Esophagus muscularis mucosa (tissue), 4 donors: Measurements from ENCODE around the gene YY1. TPM values are rescaled to one million over a fixed set of nuclear protein-coding genes. Genes with fewer than 3 reads are reported as not detected.
A peak's percentile ranks its signal among the peaks of the same experiment; 100 is the strongest.

Source experiments
- DNase-seq: peaks from one replicate; pipeline ENCODE4 v3.0.0-alpha.2; 2017; ENCODE audit errors: extremely low spot score
- H3K27ac ChIP-seq, 4 donors: fragments of 200-600 bp; sonication (generic); replicated peaks in 1 of 4; 1 replicate in 3 of 4; 2 replicates in 1 of 4; pipeline ENCODE4 v1.5.1; 2016 to 2019; ENCODE audit warnings: mild to moderate bottlenecking in 1 of 4
- H3K27me3 ChIP-seq, 4 donors: fragments of 200-600 bp; sonication (generic); one replicate each; pipeline versions ENCODE4 v1.5.1 to v1.6.0; 2016 to 2019
- H3K36me3 ChIP-seq, 4 donors: fragments of 200-600 bp; sonication (generic); one replicate each; pipeline ENCODE4 v1.5.1; 2016 to 2019
- H3K4me1 ChIP-seq, 4 donors: fragments of 200-600 bp; sonication (generic); one replicate each; pipeline ENCODE4 v1.5.1; 2016 to 2019
- H3K4me3 ChIP-seq, 4 donors: fragments of 200-600 bp; sonication (generic); 1 replicate in 2 of 4; 2 replicates in 2 of 4; pipeline ENCODE4 v1.5.1; 2016 to 2019; ENCODE audit warnings: mild to moderate bottlenecking in 4 of 4, moderate library complexity in 1 of 4
- H3K9me3 ChIP-seq, 4 donors: fragments of 200-600 bp; sonication (generic); 1 replicate in 3 of 4; 2 replicates in 1 of 4; pipeline ENCODE4 v1.5.1; 2016 to 2019
- EP300 ChIP-seq: sonication (generic); formaldehyde crosslinking; IDR thresholded peaks from one replicate; pipeline ENCODE4 v1.6.1; 2017; ENCODE audit warnings: antibody characterized with exemption
- POLR2A ChIP-seq: fragments of 450-650 bp; IDR thresholded peaks from one replicate; pipeline ENCODE4 v1.6.1; 2017; ENCODE audit warnings: antibody characterized with exemption, moderate library complexity, mild to moderate bottlenecking, low read depth
- POLR2AphosphoS5 ChIP-seq, 2 donors: sonication (generic); formaldehyde crosslinking; IDR thresholded peaks; one replicate each; pipeline ENCODE4 v1.6.1; 2017; ENCODE audit warnings: antibody characterized with exemption in 2 of 2
- WGBS: methylation state at CpG from one replicate; pipeline ENCODE4 v1.1.5; 2018; 5-methylcytosine and 5-hydroxymethylcytosine counted together
- intact Hi-C: fragments of 100-400 bp; cut with DNase I; formaldehyde crosslinking; loops from one replicate; pipeline ENCODE4 v1.15.1; 2023
- total RNA-seq, 4 donors: library from RNA; depleted of rRNA; stranded (reverse); fragments of >200 nt; gene quantifications; one replicate each; pipeline versions ENCODE4 v1.1.0 to v1.2.1, GENCODE V29; 2016
- TF ChIP-seq, protein P1 (sequence below), 3 experiments: fragments of 200-600 bp in 2 of 3; fragments of 450-650 bp in 1 of 3; sonication (generic) in 2 of 3; IDR thresholded peaks; one replicate each; pipeline ENCODE4 v1.5.1; 2017 to 2019; ENCODE audit warnings: antibody characterized with exemption in 3 of 3, mild to moderate bottlenecking in 2 of 3, moderate library complexity in 1 of 3

The YY1 gene
- total RNA-seq, 4 donors from 2014 or later: 54.8 to 83.4 (median 62.7) TPM

DNA sequence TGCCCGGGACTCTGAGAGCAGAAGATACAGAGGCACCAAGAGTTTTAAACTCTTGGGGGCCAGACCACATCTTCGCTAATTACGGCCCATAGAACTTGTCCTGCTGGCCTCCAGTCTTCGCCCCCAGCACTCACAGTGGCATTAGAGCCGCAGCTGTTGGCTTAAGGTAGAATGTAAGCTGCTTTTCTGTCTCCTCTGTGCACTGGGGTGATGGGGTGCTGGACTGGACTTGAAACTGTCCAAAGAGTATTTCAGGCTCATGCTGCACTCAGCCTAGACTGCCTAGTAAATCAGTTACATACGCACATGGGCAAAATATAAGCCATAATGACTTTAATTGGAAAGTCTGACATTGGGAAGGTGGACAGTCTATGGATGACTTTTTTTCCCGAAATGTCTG is 29.0 kb downstream of the YY1 start:
- 96% methylated on average over 6 of the region's 7 CpGs for WGBS
- intact Hi-C loops: no loop called here
- Histone ChIP-seq H3K9me3 (no peaks in the 10 kb centered on the region), H3K36me3 (peaks cover 5 to 24% (median 12%) of the 10 kb centered on the region in 4 donors), H3K4me1 (peaks cover 16 to 49% (median 44%) of the 10 kb centered on the region in 4 donors), H3K4me3 (no peak overlapping the region), H3K27ac (no peak overlapping the region), H3K27me3 (no peaks in the 10 kb centered on the region)
- TF ChIP-seq, protein P1, sequence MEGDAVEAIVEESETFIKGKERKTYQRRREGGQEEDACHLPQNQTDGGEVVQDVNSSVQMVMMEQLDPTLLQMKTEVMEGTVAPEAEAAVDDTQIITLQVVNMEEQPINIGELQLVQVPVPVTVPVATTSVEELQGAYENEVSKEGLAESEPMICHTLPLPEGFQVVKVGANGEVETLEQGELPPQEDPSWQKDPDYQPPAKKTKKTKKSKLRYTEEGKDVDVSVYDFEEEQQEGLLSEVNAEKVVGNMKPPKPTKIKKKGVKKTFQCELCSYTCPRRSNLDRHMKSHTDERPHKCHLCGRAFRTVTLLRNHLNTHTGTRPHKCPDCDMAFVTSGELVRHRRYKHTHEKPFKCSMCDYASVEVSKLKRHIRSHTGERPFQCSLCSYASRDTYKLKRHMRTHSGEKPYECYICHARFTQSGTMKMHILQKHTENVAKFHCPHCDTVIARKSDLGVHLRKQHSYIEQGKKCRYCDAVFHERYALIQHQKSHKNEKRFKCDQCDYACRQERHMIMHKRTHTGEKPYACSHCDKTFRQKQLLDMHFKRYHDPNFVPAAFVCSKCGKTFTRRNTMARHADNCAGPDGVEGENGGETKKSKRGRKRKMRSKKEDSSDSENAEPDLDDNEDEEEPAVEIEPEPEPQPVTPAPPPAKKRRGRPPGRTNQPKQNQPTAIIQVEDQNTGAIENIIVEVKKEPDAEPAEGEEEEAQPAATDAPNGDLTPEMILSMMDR (IDR thresholded peaks at IDR 0.05): no peak
- TF ChIP-seq POLR2A (no peak), POLR2AphosphoS5 (IDR thresholded peaks at IDR 0.05) (no peak), EP300 (no peak)
- no peak for DNase-seq

DNA sequence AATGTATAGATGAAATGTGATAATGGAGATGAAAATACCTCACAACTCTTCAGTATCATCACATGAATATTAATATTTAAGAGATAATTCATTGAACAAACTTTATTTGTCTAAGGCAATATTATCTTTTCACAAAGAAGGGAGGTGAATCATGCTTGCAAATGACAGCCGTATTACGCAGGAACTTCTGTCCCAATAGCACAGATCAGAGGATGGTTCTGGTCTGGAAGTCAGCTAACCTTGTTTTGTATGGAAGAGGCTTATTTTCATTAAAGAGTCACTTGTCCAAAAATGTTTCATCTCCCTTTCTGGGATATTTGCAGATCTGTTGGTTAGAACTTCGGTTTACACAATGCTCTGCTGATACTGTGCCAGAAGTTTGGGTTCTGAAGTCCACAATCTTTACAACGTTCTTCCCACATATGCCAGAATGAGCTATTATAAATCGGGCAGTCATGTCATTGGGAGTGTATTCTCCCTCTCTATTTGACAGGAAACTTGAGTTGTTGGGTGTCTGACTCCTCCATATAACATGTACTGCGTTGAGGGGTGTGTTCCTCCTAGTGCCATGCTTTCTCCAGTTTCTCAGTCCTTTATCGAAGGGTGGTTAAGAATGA is 29.8 kb downstream of the YY1 start:
- no peak for DNase-seq
- no peak overlapping the region for H3K4me3 ChIP-seq
- TF ChIP-seq POLR2A (no peak), POLR2AphosphoS5 (IDR thresholded peaks at IDR 0.05) (no peak), EP300 (no peak)
- TF ChIP-seq, protein P1 (IDR thresholded peaks at IDR 0.05): no peak
- H3K36me3 ChIP-seq: peaks cover 0 to 17% (median 6%) of the 10 kb centered on the region in 4 donors
- H3K27me3 ChIP-seq: no peaks in the 10 kb centered on the region
- H3K9me3 ChIP-seq: no peaks in the 10 kb centered on the region
- no peak overlapping the region for H3K27ac ChIP-seq
- peaks cover 9 to 43% (median 39%) of the 10 kb centered on the region in 4 donors for H3K4me1 ChIP-seq
- 66% methylated on average over 7 of the region's 7 CpGs for WGBS
- intact Hi-C loops: no loop called here

DNA sequence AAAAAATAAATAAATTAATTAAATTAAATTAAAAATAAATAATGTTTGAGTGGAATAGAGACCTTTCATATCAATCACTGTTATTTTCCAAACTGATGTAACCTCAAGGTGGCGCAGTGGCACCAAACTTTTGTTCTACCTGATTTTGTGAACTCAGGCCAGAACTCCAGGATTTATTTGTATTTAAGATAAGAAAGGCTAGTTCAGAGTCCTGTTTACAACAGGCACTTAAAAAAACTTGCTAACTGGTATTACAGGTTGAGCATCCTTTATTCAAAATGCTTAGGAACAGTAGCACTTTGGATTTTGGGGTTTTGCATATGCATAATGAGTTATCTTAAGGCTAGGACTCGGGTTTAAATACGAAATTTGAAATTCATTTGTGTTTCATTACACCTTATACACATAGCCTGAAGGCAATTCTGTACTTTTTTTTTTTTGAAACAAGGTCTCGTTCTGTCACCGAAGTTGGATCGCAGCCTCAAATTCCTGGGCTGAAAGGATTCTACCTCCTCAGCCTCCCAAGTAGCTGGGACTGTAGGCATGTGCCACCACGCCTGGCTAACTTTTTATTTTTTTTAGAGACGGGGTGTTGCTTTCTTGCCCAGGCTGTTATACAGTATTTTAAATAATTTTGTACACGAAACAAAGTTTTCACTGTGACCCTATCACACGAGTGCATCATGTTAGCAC is 32.4 kb downstream of the YY1 start:
- Histone ChIP-seq H3K4me3 (no peak overlapping the region), H3K36me3 (peaks cover 0 to 11% (median 4%) of the 10 kb centered on the region in 4 donors), H3K27me3 (no peaks in the 10 kb centered on the region), H3K9me3 (no peaks in the 10 kb centered on the region), H3K4me1 (peaks cover 7 to 64% (median 53%) of the 10 kb centered on the region in 4 donors), H3K27ac (no peak overlapping the region)
- intact Hi-C loops: no loop called here
- DNase-seq: no peak
- 81% methylated on average over 10 of the region's 10 CpGs for WGBS
- TF ChIP-seq, protein P1 (IDR thresholded peaks at IDR 0.05): peak in 2 of 3 experiments; percentile 19 to 40
- TF ChIP-seq POLR2A: no peak

DNA sequence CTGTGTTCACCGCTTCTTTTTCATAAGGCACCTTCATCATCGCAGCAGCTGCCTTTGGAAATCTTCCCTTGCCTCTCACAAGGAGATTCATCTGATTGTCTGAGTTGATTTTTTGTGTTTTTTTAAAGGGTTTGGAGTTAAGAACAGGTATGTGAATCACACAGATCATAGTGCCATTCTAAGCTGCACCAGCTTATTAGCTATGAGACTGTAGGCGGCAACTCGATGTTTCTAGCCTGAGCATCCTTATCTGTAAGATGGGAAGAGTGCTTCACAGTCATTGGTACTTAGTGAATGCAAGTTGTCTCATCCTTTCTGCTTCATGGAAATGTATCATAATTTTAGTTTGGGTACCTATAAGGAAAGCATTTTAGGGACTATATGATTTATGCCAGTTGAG is 35.3 kb downstream of the YY1 start:
- WGBS: 96% methylated on average over 4 of the region's 4 CpGs

More for the DNA sequence above, 35.3 kb downstream of the YY1 start:
- no peak for DNase-seq
- TF ChIP-seq EP300: no peak
- TF ChIP-seq POLR2AphosphoS5 (IDR thresholded peaks at IDR 0.05): no peak
- no peak for TF ChIP-seq POLR2A
- TF ChIP-seq, protein P1 (IDR thresholded peaks at IDR 0.05): no peak
- H3K4me1 ChIP-seq: peaks cover 7 to 47% (median 36%) of the 10 kb centered on the region in 4 donors
- intact Hi-C loops: no loop called here
- no peak overlapping the region for H3K27ac ChIP-seq
- no peak overlapping the region for H3K4me3 ChIP-seq
- H3K36me3 ChIP-seq: peaks cover 0 to 26% (median 19%) of the 10 kb centered on the region in 4 donors
- H3K9me3 ChIP-seq: no peaks in the 10 kb centered on the region
- H3K27me3 ChIP-seq: no peaks in the 10 kb centered on the region
